K562 (cell line): ENCODE data around the gene NFKB2. TPM values are rescaled to one million over a fixed set of nuclear protein-coding genes. Genes with fewer than 3 reads are reported as not detected.

Experiments
- ATAC-seq: fragments of 200-7000 bp; cut with Tn5 transposase; 3 replicates; pipeline ENCODE4 v1.9.1; 2020; ENCODE audit warnings: moderate library complexity
- BruUV-seq: library from RNA; stranded (reverse); fragments of 400-500 nt; replicated peaks from 2 replicates; lab custom pipeline; 2021; lab: Mats Ljungman, UMichigan
- CTCF ChIA-PET: fragments of 300-600 bp; formaldehyde crosslinking; extraction: SDS; loops from one replicate; lab custom pipeline; 2021; ENCODE audit warnings: low intra/inter-chr PET ratio; lab: Yijun Ruan, JAX
- POLR2A ChIA-PET: fragments of 300-600, 350-650 bp; sonication (Branson Sonifier 250); formaldehyde crosslinking; extraction: SDS; loops from one replicate; lab custom pipeline; 2021; ENCODE audit warnings: antibody characterized with exemption, inconsistent platforms; lab: Yijun Ruan, JAX
- DNase-seq, 4 experiments: peaks; one replicate each; pipeline versions ENCODE4 v3.0.0 to v3.0.0-alpha.2; 2011 to 2018; ENCODE audit warnings: low spot score in 3 of 4, mixed read lengths in 3 of 4; ENCODE audit errors: extremely low read depth in 1 of 4
- FAIRE-seq: peaks from 2 replicates; lab custom pipeline; 2011; peaks lifted over from hg19 to GRCh38; lab: Jason Lieb, UNC
- H2AFZ ChIP-seq: 2 replicates; pipeline ENCODE4 v1.6.0; 2011; ENCODE audit warnings: low read depth, low read length, control low read depth, inconsistent platforms
- H3K27ac ChIP-seq: fragments of 200-600 bp; 3 replicates; pipeline ENCODE4 v1.8.0; 2011; ENCODE audit warnings: low read depth, mild to moderate bottlenecking, control low read depth, inconsistent platforms, low read length, moderate library complexity, mixed read lengths; ENCODE audit errors: extremely low read depth
- H3K27me3 ChIP-seq, 2 experiments: fragments of 300-600 bp in 1 of 2; 2 replicates in 1 of 2; 3 replicates in 1 of 2; pipeline versions ENCODE4 v1.6.0 to v1.8.0; 2011; ENCODE audit warnings: inconsistent platforms in 2 of 2, low read length in 2 of 2, mild to moderate bottlenecking in 1 of 2, mixed read lengths in 1 of 2, moderate library complexity in 1 of 2; ENCODE audit not compliant: control insufficient read depth in 2 of 2, insufficient read depth in 2 of 2
- H3K36me3 ChIP-seq: fragments of 300-600 bp; 3 replicates; pipeline ENCODE4 v1.8.0; 2011; ENCODE audit warnings: mild to moderate bottlenecking, low read length, inconsistent platforms; ENCODE audit not compliant: control insufficient read depth, insufficient read depth
- H3K4me1 ChIP-seq, 2 experiments: fragments of 200-600 bp in 1 of 2; replicated peaks in 1 of 2; 2 replicates in 1 of 2; 3 replicates in 1 of 2; pipeline versions ENCODE4 v1.5.1 to v1.8.0; 2011; ENCODE audit warnings: inconsistent platforms in 2 of 2, low read length in 2 of 2, mild to moderate bottlenecking in 1 of 2, mixed read lengths in 1 of 2, moderate library complexity in 1 of 2; ENCODE audit not compliant: control insufficient read depth in 2 of 2, insufficient read depth in 2 of 2
- H3K4me2 ChIP-seq: 2 replicates; pipeline ENCODE4 v1.6.1; 2011; ENCODE audit warnings: low read length, control low read depth, inconsistent platforms, mixed read lengths; ENCODE audit not compliant: insufficient read depth
- H3K4me3 ChIP-seq: fragments of 200-600 bp; sonication (generic), shearing (Covaris generic); 2 replicates; pipeline ENCODE4 v1.5.1; 2016; ENCODE audit warnings: control low read depth, inconsistent platforms
- H3K79me2 ChIP-seq: fragments of 200-600 bp; 3 replicates; pipeline ENCODE4 v1.8.0; 2011; ENCODE audit warnings: low read length, inconsistent platforms; ENCODE audit not compliant: control insufficient read depth, insufficient read depth
- H3K9ac ChIP-seq, 2 experiments: 2 replicates each; pipeline versions ENCODE4 v1.6.0 to v1.6.1; 2011; ENCODE audit warnings: low read depth in 2 of 2, low read length in 2 of 2, control low read depth in 1 of 2, inconsistent platforms in 1 of 2, mild to moderate bottlenecking in 1 of 2, mixed read lengths in 1 of 2; ENCODE audit not compliant: insufficient read depth in 1 of 2
- H3K9me1 ChIP-seq: one replicate; pipeline ENCODE4 v1.6.0; 2011; ENCODE audit warnings: inconsistent platforms, mild to moderate bottlenecking, low read length, moderate library complexity; ENCODE audit not compliant: control insufficient read depth, insufficient read depth
- H3K9me3 ChIP-seq: replicated peaks from 2 replicates; pipeline ENCODE4 v1.5.1; 2011; ENCODE audit warnings: low read depth, low read length, inconsistent platforms; ENCODE audit not compliant: control insufficient read depth, insufficient read depth
- H4K20me1 ChIP-seq: replicated peaks from 2 replicates; pipeline ENCODE4 v1.6.1; 2011; ENCODE audit warnings: low read length, inconsistent platforms, mixed read lengths; ENCODE audit not compliant: control insufficient read depth, insufficient read depth
- HDAC1 ChIP-seq, 2 experiments: fragments of 450-650 bp; IDR thresholded peaks; 2 replicates each; pipeline ENCODE4 v1.6.1; 2016 to 2017; ENCODE audit warnings: inconsistent platforms in 1 of 2, mild to moderate bottlenecking in 1 of 2, moderate library complexity in 1 of 2
- PTTG1 ChIP-seq: fragments of 450-650 bp; IDR thresholded peaks from 2 replicates; pipeline ENCODE4 v1.6.1; 2016; ENCODE audit warnings: low read depth, mild to moderate bottlenecking, missing genetic modification characterization, missing compliant biosample characterization
- SAP30 ChIP-seq: fragments of 200-600 bp; sonication (generic); IDR thresholded peaks from 2 replicates; pipeline ENCODE4 v1.6.1; 2012; ENCODE audit warnings: borderline replicate concordance, low read depth, mild to moderate bottlenecking, moderate library complexity, low read length, control low read depth, inconsistent platforms; ENCODE audit not compliant: insufficient read depth, poor library complexity, severe bottlenecking
- ZNF143 ChIP-seq: sonication (generic); formaldehyde crosslinking; IDR thresholded peaks from 2 replicates; pipeline ENCODE4 v1.9.0; 2022; ENCODE audit warnings: mild to moderate bottlenecking, missing genetic modification reagents
- ZNF224 ChIP-seq: sonication (generic); formaldehyde crosslinking; IDR thresholded peaks from 2 replicates; pipeline ENCODE4 v1.8.0; 2022; ENCODE audit warnings: mild to moderate bottlenecking, missing genetic modification reagents
- ZNF696 ChIP-seq: fragments of 250-450 bp; sonication (Bioruptor Pico); conservative IDR thresholded peaks from 2 replicates; pipeline ENCODE4 v1.4.0; 2020; ENCODE audit warnings: mild to moderate bottlenecking, moderate library complexity
- WGBS: fragments of 100-300 bp; shearing (Covaris generic); methylation state at CpG from one replicate; pipeline ENCODE4 v1.1.6; 2016; ENCODE audit warnings: low coverage, mixed read lengths; ENCODE audit not compliant: insufficient coverage; ENCODE audit errors: missing lambda C conversion rate; 5-methylcytosine and 5-hydroxymethylcytosine counted together
- in situ Hi-C: fragments of 300-500 bp; cut with MboI; formaldehyde crosslinking; loops from 4 replicates; pipeline ENCODE4 v1.15.0; 2018; ENCODE audit warnings: inconsistent platforms, mixed read lengths
- intact Hi-C: fragments of 100-400 bp; cut with micrococcal nuclease; formaldehyde crosslinking; loops from 2 replicates; pipeline ENCODE4 v1.14.2; 2022
- polyA plus RNA-seq, 8 experiments: library from polyadenylated mRNA; depleted of rRNA in 4 of 8; stranded (reverse) in 5 of 8; unstranded in 3 of 8; fragments of >200 nt; fragmentation: Nextera tagmentation in 2 of 8; fragmentation: Illumina TruSeq in 1 of 8; extraction: Ambion mirVana in 2 of 8; extraction: Trizol in 1 of 8; gene quantifications; 2 replicates each; pipeline versions ENCODE4 v1.2.1 to v1.2.3, GENCODE V29; 2011 to 2014; ENCODE audit warnings: inconsistent platforms in 1 of 8, missing spikeins in 1 of 8
- total RNA-seq, 7 experiments: library from RNA; depleted of rRNA in 6 of 7; stranded (reverse); fragments of >200 nt in 6 of 7; fragmentation: Illumina TruSeq in 2 of 7; extraction: Trizol in 2 of 7; gene quantifications; 2 replicates each; pipeline versions ENCODE4 v1.2.1 to v1.2.3, GENCODE V29; 2011 to 2021; ENCODE audit warnings: low replicate concordance in 1 of 7
- TF ChIP-seq, protein P1 (sequence below), 2 experiments: fragments of 450-650 bp; formaldehyde crosslinking in 1 of 2; IDR thresholded peaks; 2 replicates each; pipeline versions ENCODE4 v1.4.0 to v1.6.1; 2014 to 2020; ENCODE audit warnings: mild to moderate bottlenecking in 2 of 2, borderline replicate concordance in 1 of 2, low read depth in 1 of 2

Gene NFKB2
- total and polyA plus RNA-seq, 9 of the 15 experiments (the other 6 are each of a cell fraction or from before 2014, with no cell fraction given), result 0.07 to 20.3 (median 7.9) TPM

DNA sequence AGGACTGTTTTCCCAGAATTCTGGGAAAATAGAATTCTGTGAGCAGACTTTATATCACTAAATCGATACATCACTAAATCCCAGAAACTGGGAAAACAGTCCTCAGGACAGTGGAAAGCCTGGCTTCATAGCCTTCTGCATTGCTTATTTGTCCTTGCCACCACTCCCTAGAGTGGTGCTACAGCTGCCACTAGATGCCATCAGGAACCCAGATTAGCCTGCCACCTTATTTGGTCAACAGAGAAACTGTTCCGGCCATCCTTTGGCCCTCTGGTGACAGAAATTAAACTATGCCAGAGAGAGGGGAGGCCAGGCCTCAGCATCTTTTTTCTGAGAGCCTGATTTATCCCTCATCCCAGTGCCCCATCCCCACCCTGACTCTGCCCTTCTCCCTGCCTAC, 19.6 kb upstream of the NFKB2 start:
- in situ Hi-C loops (loop anchor here (25.0 kb wide), 1 partner anchor 211 kb away; no protein-coding TSS in a partner anchor), intact Hi-C loops (no loop called here)
- no peaks in the 10 kb centered on the region for H3K4me1 ChIP-seq
- no peak overlapping the region for H2AFZ ChIP-seq
- H3K4me2 ChIP-seq, result no peak overlapping the region
- no peak overlapping the region for H3K9ac ChIP-seq
- POLR2A ChIA-PET, result interaction anchor here (1.4 to 1.5 kb wide), 2 partner anchors 8 to 13 kb away, joined by 3 to 6 read pairs; no protein-coding TSS in a partner anchor
- TF ChIP-seq ZNF224 (CRISPR knock-in tag) (no peak), PTTG1 (tag) (no peak), ZNF143 (CRISPR knock-in tag) (no peak), SAP30 (no peak), ZNF696 (CRISPR knock-in tag) (no peak), HDAC1 (IDR thresholded peaks at IDR 0.05) (no peak)
- TF ChIP-seq, protein P1, sequence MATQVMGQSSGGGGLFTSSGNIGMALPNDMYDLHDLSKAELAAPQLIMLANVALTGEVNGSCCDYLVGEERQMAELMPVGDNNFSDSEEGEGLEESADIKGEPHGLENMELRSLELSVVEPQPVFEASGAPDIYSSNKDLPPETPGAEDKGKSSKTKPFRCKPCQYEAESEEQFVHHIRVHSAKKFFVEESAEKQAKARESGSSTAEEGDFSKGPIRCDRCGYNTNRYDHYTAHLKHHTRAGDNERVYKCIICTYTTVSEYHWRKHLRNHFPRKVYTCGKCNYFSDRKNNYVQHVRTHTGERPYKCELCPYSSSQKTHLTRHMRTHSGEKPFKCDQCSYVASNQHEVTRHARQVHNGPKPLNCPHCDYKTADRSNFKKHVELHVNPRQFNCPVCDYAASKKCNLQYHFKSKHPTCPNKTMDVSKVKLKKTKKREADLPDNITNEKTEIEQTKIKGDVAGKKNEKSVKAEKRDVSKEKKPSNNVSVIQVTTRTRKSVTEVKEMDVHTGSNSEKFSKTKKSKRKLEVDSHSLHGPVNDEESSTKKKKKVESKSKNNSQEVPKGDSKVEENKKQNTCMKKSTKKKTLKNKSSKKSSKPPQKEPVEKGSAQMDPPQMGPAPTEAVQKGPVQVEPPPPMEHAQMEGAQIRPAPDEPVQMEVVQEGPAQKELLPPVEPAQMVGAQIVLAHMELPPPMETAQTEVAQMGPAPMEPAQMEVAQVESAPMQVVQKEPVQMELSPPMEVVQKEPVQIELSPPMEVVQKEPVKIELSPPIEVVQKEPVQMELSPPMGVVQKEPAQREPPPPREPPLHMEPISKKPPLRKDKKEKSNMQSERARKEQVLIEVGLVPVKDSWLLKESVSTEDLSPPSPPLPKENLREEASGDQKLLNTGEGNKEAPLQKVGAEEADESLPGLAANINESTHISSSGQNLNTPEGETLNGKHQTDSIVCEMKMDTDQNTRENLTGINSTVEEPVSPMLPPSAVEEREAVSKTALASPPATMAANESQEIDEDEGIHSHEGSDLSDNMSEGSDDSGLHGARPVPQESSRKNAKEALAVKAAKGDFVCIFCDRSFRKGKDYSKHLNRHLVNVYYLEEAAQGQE (IDR thresholded peaks at IDR 0.05; ENCODE audit: borderline replicate concordance), result no peak
- TF ChIP-seq, protein P1 (CRISPR knock-in tag; IDR thresholded peaks at IDR 0.05; ENCODE audit: low read depth), result no peak
- no peaks in the 10 kb centered on the region for H3K9me3 ChIP-seq
- H4K20me1 ChIP-seq, result no peaks in the 10 kb centered on the region
- 96% methylated on average over 2 of the region's 2 CpGs for WGBS
- DNase-seq (no peak), FAIRE-seq (no peak), ATAC-seq (no peak)
- CTCF ChIA-PET, result no interaction called here
- H3K4me3 ChIP-seq, result no peak overlapping the region
- H3K9me1 ChIP-seq, result no peaks in the 10 kb centered on the region
- H3K27ac ChIP-seq, result no peak overlapping the region
- H3K36me3 ChIP-seq, result peaks cover 55% of the 10 kb centered on the region; the same call in 2 of the 3 replicates
- no peaks in the 10 kb centered on the region for H3K79me2 ChIP-seq
- BruUV-seq, result no TSS peak
- no peaks in the 10 kb centered on the region for H3K27me3 ChIP-seq
